H54 (cell line): ENCODE measurements around the gene KIF16B.

ENCODE experiments used
- DNase-seq: peaks from one replicate; pipeline ENCODE4 v3.0.0; 2011; ENCODE audit warnings: low spot score, mixed read lengths; ENCODE audit not compliant: insufficient read length
- FAIRE-seq: peaks from 3 replicates; lab custom pipeline; 2011; peaks lifted over from hg19 to GRCh38; lab: Jason Lieb, UNC
- POLR2A ChIP-seq: IDR thresholded peaks from 2 replicates; pipeline ENCODE4 v1.6.1; 2011; ENCODE audit warnings: low read depth, mild to moderate bottlenecking, low read length

KIF16B gene

DNA sequence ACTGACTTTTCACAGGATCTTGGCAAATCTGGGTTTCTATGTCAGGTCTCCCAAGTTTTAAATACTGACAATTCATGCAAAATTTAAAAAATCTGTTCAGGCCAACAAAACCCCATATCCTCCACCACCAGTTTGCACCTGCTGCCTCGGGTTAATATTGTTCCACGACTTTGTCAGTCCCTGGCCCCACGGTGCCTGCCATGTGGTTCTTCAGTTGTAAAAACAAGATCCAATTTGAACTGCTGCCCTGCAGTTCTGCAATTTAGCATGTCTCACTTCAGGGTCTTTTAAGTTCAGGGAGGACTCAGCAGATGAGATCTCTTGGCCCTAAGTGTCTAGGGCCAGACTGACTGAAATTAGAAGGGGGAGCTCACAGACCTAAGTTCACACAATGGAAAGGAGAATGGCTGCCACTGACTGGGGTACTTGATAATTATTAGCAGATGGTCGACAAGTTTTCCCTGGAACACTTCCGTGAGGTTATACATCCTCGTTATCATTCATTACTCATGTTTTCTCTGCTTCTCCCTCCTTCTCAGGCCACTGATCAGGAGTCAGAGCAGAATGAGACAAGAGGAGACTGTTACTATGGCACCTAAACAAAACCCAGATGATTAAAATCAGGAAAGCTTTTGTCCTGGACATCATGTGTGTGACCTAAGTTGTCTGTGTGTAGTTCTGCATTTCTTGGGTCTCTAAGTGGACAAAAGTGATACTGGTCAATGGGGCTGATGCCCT is 223.6 kb downstream of the KIF16B start:
- DNase-seq (no peak), FAIRE-seq (no peak)
- TF ChIP-seq POLR2A: no peak

DNA sequence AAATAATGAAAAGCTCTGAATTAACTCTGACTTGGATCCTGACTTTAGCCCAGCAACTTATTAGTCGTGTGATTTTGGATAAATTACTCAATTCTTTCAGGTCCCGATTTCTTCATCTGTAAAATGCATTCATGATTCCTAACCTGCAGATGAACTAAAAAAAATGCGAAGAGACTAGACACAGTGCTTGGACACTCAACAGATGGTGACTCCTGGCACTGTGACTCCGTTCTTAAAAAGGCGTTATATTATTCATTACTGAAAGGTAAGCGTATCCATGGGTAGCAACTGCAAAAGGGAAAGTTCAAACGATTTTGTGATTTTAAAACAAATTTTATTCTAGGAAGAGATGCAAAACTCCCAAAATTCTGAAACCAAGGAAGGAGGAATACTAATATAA is 226.3 kb downstream of the KIF16B start:
- no peak for DNase-seq
- no peak for TF ChIP-seq POLR2A
- no peak for FAIRE-seq

DNA sequence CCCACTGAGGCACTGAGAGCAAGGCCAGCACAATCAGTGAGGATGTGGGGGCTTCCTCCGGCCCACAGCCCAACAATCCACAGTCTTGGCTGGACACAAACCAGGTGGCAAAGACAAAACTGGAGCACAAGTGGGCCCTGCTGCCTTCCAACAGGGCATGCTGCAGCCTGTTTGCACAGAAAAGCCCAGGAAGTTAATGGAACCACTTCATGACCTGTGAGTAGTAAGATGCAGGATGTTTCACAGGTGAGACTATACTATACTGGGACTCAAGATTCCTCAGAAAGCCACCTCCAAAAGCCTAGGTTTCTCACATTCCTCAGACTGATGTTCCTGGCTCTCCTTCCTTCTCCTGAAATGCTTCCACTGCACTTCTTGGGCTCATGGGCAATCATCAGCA is 235.5 kb downstream of the KIF16B start:
- FAIRE-seq (no peak), DNase-seq (no peak)
- TF ChIP-seq POLR2A: no peak

DNA sequence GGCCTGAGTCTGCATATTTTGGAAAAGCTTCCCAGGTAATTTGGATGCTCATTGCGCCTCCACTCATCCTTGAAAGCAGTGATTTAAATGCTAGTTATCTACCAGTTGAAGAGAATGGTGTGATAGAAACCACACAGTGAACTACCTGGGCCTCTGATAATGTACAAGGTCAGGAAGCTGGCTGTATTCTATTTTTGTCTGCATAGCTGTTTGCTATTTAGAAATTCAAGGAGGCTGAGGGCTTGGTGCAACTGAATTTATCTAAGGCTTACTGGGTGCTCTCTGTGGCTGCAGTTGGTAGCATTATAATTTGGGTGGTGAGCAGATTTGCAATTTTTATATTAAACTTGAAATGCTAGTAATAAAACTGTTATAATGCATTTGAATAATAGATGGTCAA is 245.6 kb downstream of the KIF16B start:
- FAIRE-seq: no peak

DNA sequence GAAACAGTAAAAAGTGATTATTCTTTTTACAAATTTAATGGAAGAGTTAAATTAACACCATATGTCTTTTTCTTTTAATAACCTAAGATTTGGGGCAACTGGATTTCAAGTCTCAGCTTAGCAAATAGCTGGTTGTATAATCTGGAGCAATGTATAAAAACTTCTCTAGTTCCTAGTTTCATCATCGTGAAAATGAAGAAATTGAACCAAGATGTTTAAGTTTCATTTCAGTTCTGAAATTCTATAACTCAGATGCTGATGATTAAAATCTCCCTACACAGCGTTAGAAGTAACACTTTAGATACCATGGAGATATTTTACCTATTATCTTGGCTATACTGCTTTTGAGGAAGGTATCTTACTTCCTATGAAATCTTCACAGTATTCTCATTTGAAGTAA is 252.0 kb downstream of the KIF16B start:
- FAIRE-seq (no peak), DNase-seq (no peak)
- no peak for TF ChIP-seq POLR2A

More for the DNA sequence above, 245.6 kb downstream of the KIF16B start:
- no peak for DNase-seq
- no peak for TF ChIP-seq POLR2A

DNA sequence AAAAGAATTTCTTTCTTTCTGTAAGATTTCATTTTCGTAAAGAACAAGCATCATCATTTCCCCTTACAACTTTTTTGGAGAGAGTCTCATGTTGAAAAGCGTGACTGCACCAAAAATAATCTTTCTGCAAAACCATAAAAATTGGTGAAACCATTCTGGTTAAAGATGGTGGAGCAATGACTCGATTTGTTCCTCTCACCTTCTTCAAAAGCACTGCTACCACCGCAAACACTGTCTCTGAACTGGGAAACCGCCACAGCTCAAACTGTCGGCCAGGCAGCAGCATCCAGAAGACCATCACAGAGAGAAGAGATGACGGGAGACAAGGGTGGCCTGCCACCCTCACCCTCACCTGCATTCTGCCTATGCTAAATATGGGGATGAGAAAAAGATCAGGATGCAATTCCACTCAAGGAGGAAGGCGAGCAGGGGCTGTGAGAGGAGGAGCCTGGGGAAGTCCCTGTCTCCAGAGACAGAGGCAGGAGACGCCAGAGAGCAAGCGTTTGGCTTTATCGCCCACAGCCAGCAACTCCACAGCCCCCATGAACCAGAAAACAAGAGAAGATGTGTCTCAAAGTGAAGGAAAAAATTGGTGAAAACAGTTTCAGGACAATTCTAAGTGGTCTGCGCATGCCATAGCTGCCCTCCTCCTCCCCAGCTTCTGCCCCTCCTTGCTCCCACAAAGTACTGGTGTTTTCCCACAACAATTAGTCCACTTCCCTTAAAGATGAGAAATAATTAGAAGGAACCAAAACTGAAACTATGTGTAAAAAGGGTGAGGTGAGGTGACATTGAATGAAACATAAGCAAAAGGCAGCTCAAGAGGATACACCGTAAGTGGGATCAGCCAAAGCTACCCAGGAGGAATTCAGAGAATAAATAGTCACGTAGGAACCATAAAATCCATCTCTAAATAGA is 255.5 kb downstream of the KIF16B start:
- no peak for TF ChIP-seq POLR2A
- no peak for FAIRE-seq
- DNase-seq: no peak

DNA sequence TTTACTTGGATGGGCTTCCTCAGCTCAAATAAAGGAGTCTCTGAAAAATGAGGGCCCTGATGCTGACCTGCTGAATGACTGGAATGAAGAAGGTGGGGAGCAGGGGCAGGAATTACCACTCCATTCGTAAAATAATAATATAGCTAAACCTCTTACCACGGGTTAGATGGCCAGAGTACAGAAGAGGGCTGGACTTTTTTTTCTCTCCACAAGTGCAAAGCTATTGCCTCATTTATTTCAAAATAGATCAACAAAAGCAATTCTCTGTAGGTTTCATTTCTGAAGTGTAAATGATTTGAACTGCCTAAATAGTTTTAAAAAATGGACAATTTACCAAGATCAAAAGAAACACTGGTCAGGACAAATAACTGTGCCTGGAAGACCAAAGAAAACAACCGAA is 256.7 kb downstream of the KIF16B start:
- DNase-seq (no peak), FAIRE-seq (no peak)
- TF ChIP-seq POLR2A: no peak

DNA sequence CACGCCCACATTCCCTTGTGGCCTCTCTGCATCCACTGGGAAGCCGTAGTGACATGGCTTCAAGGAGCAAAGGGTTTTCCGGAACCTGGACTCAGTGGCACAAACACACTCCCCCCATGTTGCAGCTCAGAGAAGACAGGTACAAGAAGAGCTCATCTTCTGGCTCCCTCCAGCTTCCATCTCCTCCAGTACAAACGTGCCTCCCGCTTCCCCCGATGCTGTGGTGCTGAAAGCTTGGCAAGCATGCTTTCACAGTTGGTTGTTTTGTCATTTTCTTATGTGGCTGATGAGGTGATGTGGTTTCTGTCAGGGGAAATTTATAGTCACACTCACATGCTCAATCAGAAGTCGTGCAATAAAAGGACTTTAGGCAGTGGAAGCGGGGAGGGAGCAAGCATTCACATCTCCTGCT is 258.5 kb downstream of the KIF16B start:
- FAIRE-seq: no peak
- no peak for DNase-seq
- TF ChIP-seq POLR2A: no peak

DNA sequence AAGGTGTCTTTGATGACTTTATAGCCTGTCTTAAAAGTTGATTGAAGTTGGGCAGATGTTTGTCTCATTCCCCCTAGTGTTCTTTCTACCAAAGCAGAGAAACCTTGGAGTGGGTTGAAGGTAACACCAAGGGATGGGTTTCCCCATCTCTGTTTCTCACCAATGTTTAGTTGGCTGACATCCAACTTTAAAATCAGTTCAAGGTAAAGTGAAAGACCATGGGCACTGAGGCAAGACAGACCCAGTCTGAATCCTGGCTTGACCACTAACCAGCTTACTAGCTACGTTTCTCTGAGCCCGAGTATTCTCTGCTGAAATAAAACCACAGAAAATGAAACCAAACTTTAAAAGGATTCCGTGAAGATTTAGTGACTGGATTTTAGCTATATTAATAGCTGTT is 258.9 kb downstream of the KIF16B start:
- FAIRE-seq (no peak), DNase-seq (no peak)
- TF ChIP-seq POLR2A: no peak

DNA sequence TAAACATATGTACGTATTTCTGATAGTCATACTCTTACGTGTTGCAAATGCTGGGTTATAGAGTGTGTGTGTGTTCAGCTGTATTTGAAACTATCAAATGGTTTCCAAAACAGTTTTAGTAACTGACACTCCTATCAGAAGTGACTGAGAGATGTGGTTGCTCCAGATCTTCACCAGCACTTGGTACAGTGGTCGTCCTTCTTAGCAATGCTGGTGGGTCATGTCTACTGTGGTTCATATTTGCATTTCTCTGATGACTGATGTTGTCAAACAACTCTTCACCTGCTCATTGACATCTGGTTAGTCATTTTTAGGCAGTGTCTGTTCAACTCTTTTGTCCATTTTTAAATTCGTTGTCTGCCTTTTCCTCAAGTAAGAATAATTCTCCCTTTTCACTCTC is 259.3 kb downstream of the KIF16B start:
- no peak for FAIRE-seq
- no peak for TF ChIP-seq POLR2A

DNA sequence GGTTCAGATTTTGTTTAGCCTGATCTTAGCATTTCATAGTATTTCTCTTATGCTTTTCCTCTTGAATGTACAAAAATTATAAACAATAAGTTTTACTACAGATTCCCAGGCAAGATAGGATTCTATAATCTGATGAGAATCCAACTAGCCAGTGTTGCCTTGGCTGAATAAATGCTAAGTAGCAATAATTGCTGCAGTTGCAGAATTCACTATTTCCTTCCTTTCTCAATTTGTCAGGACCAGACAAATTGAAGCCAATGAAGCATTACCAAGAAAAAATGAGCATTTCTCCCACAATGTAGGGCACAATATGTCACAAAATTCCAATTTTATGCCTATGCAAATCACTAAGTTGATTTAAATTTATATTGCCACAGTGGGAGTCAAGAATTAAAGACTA is 260.2 kb downstream of the KIF16B start:
- no peak for DNase-seq
- TF ChIP-seq POLR2A: no peak
- FAIRE-seq: no peak

More for the DNA sequence above, 259.3 kb downstream of the KIF16B start:
- DNase-seq: no peak

DNA sequence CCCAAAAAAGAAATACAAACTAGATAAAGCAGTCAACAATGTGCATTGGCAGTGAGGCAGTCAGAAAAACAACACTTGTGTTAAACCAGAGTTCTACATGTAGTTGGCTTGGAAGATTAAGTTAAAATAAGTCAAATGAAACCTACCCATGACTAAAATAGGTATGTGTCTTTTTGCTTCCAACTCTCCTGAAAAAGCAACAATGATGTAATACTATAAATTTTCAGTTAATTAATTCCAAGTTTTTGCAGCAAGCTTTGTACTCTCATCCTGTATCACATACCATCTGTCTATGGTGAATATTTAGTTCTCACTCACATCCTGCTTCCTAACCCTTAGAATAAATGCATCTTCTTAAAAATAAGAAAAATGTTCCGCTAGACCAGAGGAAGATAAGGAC is 261.5 kb downstream of the KIF16B start:
- no peak for FAIRE-seq
- DNase-seq: no peak
- no peak for TF ChIP-seq POLR2A

DNA sequence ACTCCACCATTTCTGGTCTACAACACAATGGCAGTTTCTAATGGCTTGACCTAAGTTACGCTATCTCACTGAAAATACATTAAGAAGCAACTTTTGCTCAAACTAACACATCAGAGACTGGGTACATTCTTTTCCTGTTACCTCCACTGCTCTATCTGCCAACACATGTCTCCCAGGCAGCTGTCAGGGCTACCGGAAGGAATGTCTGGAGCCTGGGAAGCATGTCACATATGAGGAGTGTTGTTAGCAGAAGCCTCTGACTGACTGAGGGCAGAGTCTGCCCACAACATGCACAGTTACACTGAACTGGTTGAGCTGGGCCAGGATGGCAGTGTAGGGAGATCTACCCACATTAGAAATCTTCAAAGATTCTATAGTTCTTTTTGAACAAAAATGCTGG is 264.5 kb downstream of the KIF16B start:
- DNase-seq (no peak), FAIRE-seq (no peak)
- TF ChIP-seq POLR2A: no peak

DNA sequence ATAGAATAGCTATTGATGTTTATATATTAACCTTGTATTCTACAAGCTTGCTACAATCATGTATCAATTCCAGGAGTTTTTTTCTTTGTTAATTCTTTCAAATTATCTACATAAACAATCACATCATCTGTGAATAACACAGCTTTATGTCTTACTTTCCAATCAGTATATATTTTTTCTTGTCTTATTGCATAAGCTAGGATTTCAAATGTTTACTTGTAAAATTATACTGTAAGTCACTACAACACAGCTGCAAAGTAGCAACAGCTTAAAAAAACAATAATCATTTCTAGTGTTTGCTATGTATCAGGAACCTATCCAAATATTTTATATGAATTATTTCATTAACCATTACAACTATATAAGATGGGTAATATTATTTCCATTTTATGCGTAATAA is 270.4 kb downstream of the KIF16B start:
- no peak for FAIRE-seq
- TF ChIP-seq POLR2A: no peak
- DNase-seq: no peak
